ENCODE results near the gene OR10A2. TPM values are rescaled to one million over a fixed set of nuclear protein-coding genes. Genes with fewer than 3 reads are reported as not detected.

Gene OR10A2
- polyA plus RNA-seq (2012; ENCODE audit: insufficient read depth, insufficient read length, low read depth), result not detected

GRCh38 chr11:6862961-6863360 is at the start of gene OR10A2:
TSS of gene OR10A2 (plus strand) at chr11:6863057. CDS start at chr11:6869755, 6,698 bp downstream.
- H3K27me3 ChIP-seq, result no peaks in the 10 kb centered on the region
- H3K9me3 ChIP-seq, result no peaks in the 10 kb centered on the region
- H3K36me3 ChIP-seq, result no peaks in the 10 kb centered on the region
- TF ChIP-seq CTCF (IDR thresholded peaks at IDR 0.05; ENCODE audit: low read depth, low read length), result no peak
- no peaks in the 10 kb centered on the region for H3K4me1 ChIP-seq
- no peak within 1 kb of the TSS for H3K4me3 ChIP-seq (ENCODE audit: low read depth, low read length)
- no peak for DNase-seq

- Histone ChIP-seq H3K4me3 (ENCODE audit: low read depth, low read length) (no peak overlapping the region), H3K4me1 (no peaks in the 10 kb centered on the region), H3K27me3 (no peaks in the 10 kb centered on the region), H3K36me3 (no peaks in the 10 kb centered on the region), H3K9me3 (no peaks in the 10 kb centered on the region)
- no peak for DNase-seq
- no peak for TF ChIP-seq CTCF (IDR thresholded peaks at IDR 0.05; ENCODE audit: low read depth, low read length)
Observed at GRCh38 chr11:6813656-6814055, 49.2 kb upstream of the OR10A2 start.

- Histone ChIP-seq H3K27me3 (no peaks in the 10 kb centered on the region), H3K9me3 (no peaks in the 10 kb centered on the region), H3K4me3 (ENCODE audit: low read depth, low read length) (no peak overlapping the region), H3K4me1 (no peaks in the 10 kb centered on the region), H3K36me3 (no peaks in the 10 kb centered on the region)
- TF ChIP-seq CTCF (IDR thresholded peaks at IDR 0.05; ENCODE audit: low read depth, low read length), result no peak
- DNase-seq, result no peak
Observed at GRCh38 chr11:6817694-6818093, 45.2 kb upstream of the OR10A2 start.

GRCh38 chr11:6818967-6819366 is 43.9 kb upstream of the OR10A2 start:
- no peak for DNase-seq
- TF ChIP-seq CTCF (IDR thresholded peaks at IDR 0.05; ENCODE audit: low read depth, low read length), result no peak

GRCh38 chr11:6824136-6824823 is 38.6 kb upstream of the OR10A2 start:
- no peak for DNase-seq

More at GRCh38 chr11:6818967-6819366, 43.9 kb upstream of the OR10A2 start:
- Histone ChIP-seq H3K27me3 (no peaks in the 10 kb centered on the region), H3K4me3 (ENCODE audit: low read depth, low read length) (no peak overlapping the region), H3K4me1 (no peaks in the 10 kb centered on the region), H3K36me3 (no peaks in the 10 kb centered on the region), H3K9me3 (no peaks in the 10 kb centered on the region)

More at GRCh38 chr11:6824136-6824823, 38.6 kb upstream of the OR10A2 start:
- H3K4me1 ChIP-seq, result no peaks in the 10 kb centered on the region
- H3K36me3 ChIP-seq, result no peaks in the 10 kb centered on the region
- no peak overlapping the region for H3K4me3 ChIP-seq (ENCODE audit: low read depth, low read length)
- H3K9me3 ChIP-seq, result no peaks in the 10 kb centered on the region
- no peak for TF ChIP-seq CTCF (IDR thresholded peaks at IDR 0.05; ENCODE audit: low read depth, low read length)
- H3K27me3 ChIP-seq, result no peaks in the 10 kb centered on the region

Data from BE2C (cell line).